GM12878 (cell line): ENCODE data around the gene TACR1. TPM values are rescaled to one million over a fixed set of nuclear protein-coding genes. Genes with fewer than 3 reads are reported as not detected.

Source experiments
- ATAC-seq: fragments of 200-7000 bp; cut with Tn5 transposase; 3 replicates; pipeline ENCODE4 v1.9.1; 2020; ENCODE audit warnings: mild to moderate bottlenecking, moderate library complexity
- BruUV-seq: library from RNA; stranded (reverse); fragments of 400-500 nt; replicated peaks from 2 replicates; lab custom pipeline; 2021; lab: Mats Ljungman, UMichigan
- CTCF ChIA-PET: fragments of 300-600 bp; sonication (Branson Sonifier 250); formaldehyde crosslinking; extraction: SDS; loops from one replicate; lab custom pipeline; 2021; ENCODE audit warnings: inconsistent platforms; lab: Yijun Ruan, JAX
- POLR2A ChIA-PET: fragments of 350-600 bp; formaldehyde crosslinking; extraction: SDS; loops from one replicate; lab custom pipeline; 2021; ENCODE audit warnings: inconsistent platforms; lab: Charles Lee
- RAD21 ChIA-PET: fragments of 300-600 bp; sonication (Branson Sonifier 250); formaldehyde crosslinking; loops from one replicate; lab custom pipeline; 2023; ENCODE audit warnings: antibody characterized with exemption; ENCODE audit not compliant: unreplicated experiment; lab: Charles Lee
- SMC1A ChIA-PET: fragments of 300-600 bp; sonication (Branson Sonifier 250); formaldehyde crosslinking; loops from one replicate; lab custom pipeline; 2023; ENCODE audit not compliant: unreplicated experiment, uncharacterized antibody; lab: Charles Lee
- DNase-seq: peaks from one replicate; pipeline ENCODE4 v3.0.0-alpha.2; 2011; ENCODE audit warnings: low read depth, low spot score
- FAIRE-seq: peaks from 3 replicates; lab custom pipeline; 2011; peaks lifted over from hg19 to GRCh38; lab: Jason Lieb, UNC
- H2AFZ ChIP-seq: 2 replicates; pipeline ENCODE4 v1.6.0; 2011; ENCODE audit warnings: low read depth, low read length, control low read depth; ENCODE audit not compliant: control insufficient read depth
- H3K27ac ChIP-seq: 2 replicates; pipeline ENCODE4 v1.5.1; 2011; ENCODE audit warnings: control low read depth; ENCODE audit not compliant: control insufficient read depth, insufficient read depth
- H3K27me3 ChIP-seq, 2 experiments: replicated peaks in 1 of 2; 2 replicates each; pipeline versions ENCODE4 v1.6.0 to v1.6.1; 2011; ENCODE audit warnings: low read length in 1 of 2; ENCODE audit not compliant: control insufficient read depth in 2 of 2, insufficient read depth in 2 of 2
- H3K36me3 ChIP-seq, 2 experiments: 2 replicates each; pipeline ENCODE4 v1.5.1; 2011; ENCODE audit warnings: low read length in 1 of 2; ENCODE audit not compliant: control insufficient read depth in 2 of 2, insufficient read depth in 2 of 2
- H3K4me1 ChIP-seq: 2 replicates; pipeline ENCODE4 v1.6.1; 2011; ENCODE audit warnings: mild to moderate bottlenecking, low read length, moderate library complexity, mixed read lengths; ENCODE audit not compliant: control insufficient read depth, insufficient read depth
- H3K4me2 ChIP-seq: 2 replicates; pipeline ENCODE4 v1.6.0; 2011; ENCODE audit warnings: control low read depth; ENCODE audit not compliant: control insufficient read depth, insufficient read depth
- H3K4me3 ChIP-seq: fragments of 200-600 bp; sonication (generic); 2 replicates; pipeline ENCODE4 v1.5.1; 2016
- H3K79me2 ChIP-seq: 2 replicates; pipeline ENCODE4 v1.6.0; 2011; ENCODE audit warnings: low read length; ENCODE audit not compliant: control insufficient read depth, insufficient read depth
- H3K9ac ChIP-seq: 2 replicates; pipeline ENCODE4 v1.8.0; 2011; ENCODE audit warnings: low read length, control low read depth, mixed read lengths; ENCODE audit not compliant: control insufficient read depth, insufficient read depth
- H3K9me3 ChIP-seq: replicated peaks from 3 replicates; pipeline ENCODE4 v1.5.1; 2011; ENCODE audit warnings: mild to moderate bottlenecking, low read length; ENCODE audit not compliant: control insufficient read depth, insufficient read depth
- H4K20me1 ChIP-seq: 2 replicates; pipeline ENCODE4 v1.6.0; 2011; ENCODE audit not compliant: control insufficient read depth, insufficient read depth
- KLF5 ChIP-seq: fragments of 450-650 bp; IDR thresholded peaks from 2 replicates; pipeline ENCODE4 v1.6.1; 2014; ENCODE audit warnings: mild to moderate bottlenecking; ENCODE audit not compliant: partially characterized antibody
- MLLT1 ChIP-seq: fragments of 450-650 bp; IDR thresholded peaks from 2 replicates; pipeline ENCODE4 v1.6.1; 2016; ENCODE audit warnings: mild to moderate bottlenecking
- RAD21 ChIP-seq: IDR thresholded peaks from 2 replicates; pipeline ENCODE4 v1.6.1; 2011; ENCODE audit warnings: mild to moderate bottlenecking, low read depth, low read length, moderate library complexity; ENCODE audit not compliant: insufficient read depth
- RBBP5 ChIP-seq: fragments of 200-600 bp; sonication (generic); conservative IDR thresholded peaks from 2 replicates; pipeline ENCODE4 v1.6.1; 2016
- SPI1 ChIP-seq: IDR thresholded peaks from 2 replicates; pipeline ENCODE4 v1.6.1; 2011; ENCODE audit warnings: low read depth, mild to moderate bottlenecking, low read length, moderate library complexity, borderline replicate concordance; ENCODE audit not compliant: insufficient read depth
- YY1 ChIP-seq: IDR thresholded peaks from 2 replicates; pipeline ENCODE4 v1.6.1; 2011; ENCODE audit warnings: low read depth, mild to moderate bottlenecking, low read length
- ZNF622 ChIP-seq: fragments of 450-650 bp; IDR thresholded peaks from 2 replicates; pipeline ENCODE4 v1.6.1; 2017; ENCODE audit warnings: mild to moderate bottlenecking, inconsistent platforms
- WGBS: methylation state at CpG from one replicate; pipeline ENCODE4 v1.1.6; 2016; ENCODE audit warnings: low lambda C conversion rate; ENCODE audit not compliant: insufficient replicate concordance, insufficient coverage; ENCODE audit errors: missing lambda C conversion rate; 5-methylcytosine and 5-hydroxymethylcytosine counted together
- in situ Hi-C: fragments of 300-500 bp; cut with MboI; formaldehyde crosslinking; loops from 9 replicates; pipeline ENCODE4 v1.14.3; 2018; ENCODE audit warnings: mixed read lengths
- intact Hi-C: fragments of 100-400 bp; cut with micrococcal nuclease; formaldehyde crosslinking; loops from one replicate; pipeline ENCODE4 v1.14.2; 2022; ENCODE audit not compliant: unreplicated experiment
- polyA plus RNA-seq, 11 experiments: library from polyadenylated mRNA; depleted of rRNA in 4 of 11; unstranded in 6 of 11; stranded (reverse) in 5 of 11; fragments of >200 nt; fragmentation: Nextera tagmentation in 4 of 11; fragmentation: Illumina TruSeq in 1 of 11; extraction: Ambion mirVana in 4 of 11; extraction: Trizol in 1 of 11; gene quantifications; 1 replicate in 1 of 11; 2 replicates in 10 of 11; pipeline versions ENCODE4 v1.2.1 to v1.2.3, GENCODE V29; 2011 to 2016; ENCODE audit warnings: inconsistent platforms in 2 of 11, missing spikeins in 2 of 11, low read depth in 1 of 11
- total RNA-seq, 4 experiments: library from RNA; depleted of rRNA in 3 of 4; stranded (reverse); fragments of >200 nt in 3 of 4; fragmentation: Illumina TruSeq in 1 of 4; extraction: Trizol in 1 of 4; gene quantifications; 2 replicates each; pipeline versions ENCODE4 v1.2.1 to v1.2.3, GENCODE V29; 2013 to 2021

Gene TACR1
- total and polyA plus RNA-seq, 10 of the 15 experiments (the other 5 are each of a cell fraction or from before 2014, with no cell fraction given): 0.04 to 1.4 (median 0.15) TPM

GRCh38 chr2:75019790-75020189 is 179.5 kb downstream of the TACR1 start (continued):
- TF ChIP-seq MLLT1 (no peak), KLF5 (no peak)

DNA sequence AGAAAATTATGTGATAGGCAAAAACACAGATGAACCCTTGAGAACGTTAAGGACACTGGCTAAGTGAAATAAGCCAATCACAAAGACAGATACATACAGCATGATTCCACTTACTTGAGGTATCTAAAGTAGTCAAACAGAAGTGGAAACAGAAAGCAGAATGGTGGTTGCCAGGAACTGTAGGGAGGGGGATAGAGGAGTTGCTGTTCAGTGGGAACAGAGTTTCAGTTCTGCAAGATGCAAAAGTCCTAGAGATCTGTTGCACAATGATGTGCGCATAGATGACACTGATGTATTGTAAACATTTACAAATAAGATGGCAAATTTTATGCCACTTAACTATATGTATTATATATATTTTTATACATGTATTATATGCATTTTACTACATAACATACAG is 181.2 kb downstream of the TACR1 start:
- Histone ChIP-seq H4K20me1 (no peaks in the 10 kb centered on the region), H3K9me3 (no peaks in the 10 kb centered on the region), H3K27ac (no peak overlapping the region), H3K9ac (no peak overlapping the region), H3K27me3 (no peaks in the 10 kb centered on the region), H3K4me3 (no peak overlapping the region), H3K4me2 (no peak overlapping the region), H2AFZ (no peak overlapping the region), H3K79me2 (no peaks in the 10 kb centered on the region), H3K4me1 (no peaks in the 10 kb centered on the region), H3K36me3 (no peaks in the 10 kb centered on the region)
- no peak for DNase-seq
- 0 out of 3 replicates have a peak, but pooled peaks have one; percentile 18 for ATAC-seq
- RAD21 ChIA-PET: no interaction called here
- FAIRE-seq: no peak
- WGBS: 95% methylated on average over 2 of the region's 2 CpGs
- CTCF ChIA-PET: interaction anchor here (1.2 kb wide), 1 partner anchor 590 kb away, joined by 3 read pairs; no protein-coding TSS in a partner anchor
- in situ Hi-C loops (no loop called here), intact Hi-C loops (no loop called here)
- POLR2A ChIA-PET: no interaction called here
- TF ChIP-seq YY1: no peak
- TF ChIP-seq RAD21: no peak
- TF ChIP-seq SPI1: peak; percentile 28; the same call in 1 of the 2 replicates
- no peak for TF ChIP-seq RBBP5
- no peak for TF ChIP-seq ZNF622
- SMC1A ChIA-PET: no interaction called here
- no TSS peak for BruUV-seq
